SU-DHL-6 (cell line): ENCODE results near the gene RAB36.

Source experiments
- H2AFZ ChIP-seq: fragments of 200-600 bp; sonication (generic); 2 replicates; pipeline ENCODE4 v1.6.1; 2014; ENCODE audit warnings: low read depth, mild to moderate bottlenecking, moderate library complexity, mixed read lengths, antibody characterized with exemption, low read length; ENCODE audit not compliant: severe bottlenecking
- H3F3A ChIP-seq: fragments of 200-600 bp; shearing (Covaris generic); 2 replicates; pipeline ENCODE4 v1.6.0; 2016; ENCODE audit warnings: antibody characterized with exemption, mild to moderate bottlenecking; ENCODE audit not compliant: insufficient read depth
- H3K27ac ChIP-seq: fragments of 200-600 bp; sonication (generic); 2 replicates; pipeline ENCODE4 v1.5.1; 2016; ENCODE audit warnings: low read depth, mild to moderate bottlenecking, low read length, moderate library complexity, mixed read lengths
- H3K27me3 ChIP-seq: fragments of 200-600 bp; sonication (generic), shearing (Covaris generic); 2 replicates; pipeline ENCODE4 v1.6.0; 2014; ENCODE audit warnings: mild to moderate bottlenecking, low read length
- H3K36me3 ChIP-seq: fragments of 200-600 bp; sonication (generic); 2 replicates; pipeline ENCODE4 v1.6.1; 2014; ENCODE audit warnings: mild to moderate bottlenecking, low read length, mixed read lengths
- H3K4me2 ChIP-seq: fragments of 300-600, 200-600 bp; shearing (Covaris generic), sonication (generic); 2 replicates; pipeline ENCODE4 v1.6.0; 2014; ENCODE audit warnings: low read length, low read depth, mild to moderate bottlenecking; ENCODE audit not compliant: poor library complexity, severe bottlenecking
- H3K4me3 ChIP-seq: fragments of 200-600 bp; sonication (generic); 2 replicates; pipeline ENCODE4 v1.5.1; 2014; ENCODE audit warnings: antibody characterized with exemption, low read length, mild to moderate bottlenecking, mixed read lengths; ENCODE audit not compliant: insufficient read depth, poor library complexity, severe bottlenecking
- H3K79me2 ChIP-seq: fragments of 200-600 bp; sonication (generic); 2 replicates; pipeline ENCODE4 v1.6.1; 2014; ENCODE audit warnings: mild to moderate bottlenecking, low read length, moderate library complexity; ENCODE audit not compliant: insufficient read depth
- H3K9ac ChIP-seq: fragments of 200-600 bp; sonication (generic); 2 replicates; pipeline ENCODE4 v1.7.0; 2014; ENCODE audit warnings: mild to moderate bottlenecking, low read length
- H3K9me2 ChIP-seq: fragments of 200-600 bp; sonication (generic); replicated peaks from 2 replicates; pipeline ENCODE4 v1.6.1; 2014; ENCODE audit warnings: low read length; ENCODE audit not compliant: insufficient read depth
- H3K9me3 ChIP-seq: fragments of 200-600 bp; sonication (generic); 2 replicates; pipeline ENCODE4 v1.6.1; 2014; ENCODE audit warnings: low read length, mixed read lengths; ENCODE audit not compliant: insufficient read depth
- H4K20me1 ChIP-seq: fragments of 200-600 bp; sonication (generic); 2 replicates; pipeline ENCODE4 v1.6.1; 2014; ENCODE audit warnings: low read depth, mild to moderate bottlenecking, antibody characterized with exemption, low read length, moderate library complexity, mixed read lengths
- EZH2phosphoT487 ChIP-seq: fragments of 200-600 bp; sonication (generic), shearing (Covaris generic); conservative IDR thresholded peaks from 2 replicates; pipeline ENCODE4 v1.6.1; 2018; ENCODE audit warnings: mild to moderate bottlenecking, antibody characterized with exemption, low read length, moderate library complexity, mixed read lengths
- TF ChIP-seq, protein P1 (sequence below): fragments of 200-600 bp; sonication (generic); IDR thresholded peaks from one replicate; pipeline ENCODE4 v1.5.1; 2017; ENCODE audit warnings: antibody characterized with exemption, mild to moderate bottlenecking, low read length, moderate library complexity; ENCODE audit not compliant: insufficient read depth, poor library complexity, severe bottlenecking

RAB36 gene

DNA sequence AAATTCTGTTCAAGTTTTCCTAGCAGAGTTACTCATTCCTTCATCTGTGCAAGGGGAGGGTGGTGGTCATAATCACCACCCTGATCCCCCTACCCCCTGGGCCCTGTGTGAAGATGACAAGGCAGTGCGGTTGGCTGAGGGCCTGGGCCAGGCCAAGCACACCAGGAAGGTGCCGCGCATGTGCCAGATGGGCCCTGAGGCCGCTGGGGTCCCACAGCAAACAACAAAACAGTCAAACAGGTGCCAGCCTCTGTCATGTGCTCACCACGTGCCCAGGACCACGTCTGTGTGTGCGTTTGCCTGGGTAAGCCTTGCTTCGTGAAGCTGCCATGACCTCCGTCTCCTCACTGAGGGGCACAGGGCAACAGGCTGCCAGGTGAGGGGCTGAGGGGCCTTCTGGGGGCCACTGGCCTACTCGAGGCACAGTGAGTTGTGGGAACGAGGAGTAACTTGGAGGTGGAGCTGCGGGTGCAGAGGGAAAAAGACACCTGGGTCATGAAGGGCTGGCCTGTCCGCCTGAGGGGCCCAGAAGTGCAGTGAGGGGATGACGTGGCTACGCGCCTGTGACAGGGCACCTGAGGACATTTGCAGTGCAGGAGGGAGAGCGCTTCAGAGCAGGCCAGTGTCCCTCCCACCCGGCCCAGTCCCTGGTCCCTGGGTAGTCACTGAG lies 29.3 kb upstream of the RAB36 start:
- no peak overlapping the region for H3K9ac ChIP-seq
- H3K4me2 ChIP-seq, result no peak overlapping the region
- H3K4me3 ChIP-seq, result no peak overlapping the region
- H3K79me2 ChIP-seq, result no peaks in the 10 kb centered on the region
- no peak for TF ChIP-seq EZH2phosphoT487
- TF ChIP-seq, protein P1, sequence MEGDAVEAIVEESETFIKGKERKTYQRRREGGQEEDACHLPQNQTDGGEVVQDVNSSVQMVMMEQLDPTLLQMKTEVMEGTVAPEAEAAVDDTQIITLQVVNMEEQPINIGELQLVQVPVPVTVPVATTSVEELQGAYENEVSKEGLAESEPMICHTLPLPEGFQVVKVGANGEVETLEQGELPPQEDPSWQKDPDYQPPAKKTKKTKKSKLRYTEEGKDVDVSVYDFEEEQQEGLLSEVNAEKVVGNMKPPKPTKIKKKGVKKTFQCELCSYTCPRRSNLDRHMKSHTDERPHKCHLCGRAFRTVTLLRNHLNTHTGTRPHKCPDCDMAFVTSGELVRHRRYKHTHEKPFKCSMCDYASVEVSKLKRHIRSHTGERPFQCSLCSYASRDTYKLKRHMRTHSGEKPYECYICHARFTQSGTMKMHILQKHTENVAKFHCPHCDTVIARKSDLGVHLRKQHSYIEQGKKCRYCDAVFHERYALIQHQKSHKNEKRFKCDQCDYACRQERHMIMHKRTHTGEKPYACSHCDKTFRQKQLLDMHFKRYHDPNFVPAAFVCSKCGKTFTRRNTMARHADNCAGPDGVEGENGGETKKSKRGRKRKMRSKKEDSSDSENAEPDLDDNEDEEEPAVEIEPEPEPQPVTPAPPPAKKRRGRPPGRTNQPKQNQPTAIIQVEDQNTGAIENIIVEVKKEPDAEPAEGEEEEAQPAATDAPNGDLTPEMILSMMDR, result no peak
- H3K27me3 ChIP-seq, result no peaks in the 10 kb centered on the region
- H4K20me1 ChIP-seq, result no peaks in the 10 kb centered on the region
- H3K36me3 ChIP-seq, result no peaks in the 10 kb centered on the region
- H3K9me3 ChIP-seq, result no peaks in the 10 kb centered on the region
- no peak overlapping the region for H2AFZ ChIP-seq
- no peak overlapping the region for H3K27ac ChIP-seq
- H3K9me2 ChIP-seq, result no peaks in the 10 kb centered on the region
- no peaks in the 10 kb centered on the region for H3F3A ChIP-seq

DNA sequence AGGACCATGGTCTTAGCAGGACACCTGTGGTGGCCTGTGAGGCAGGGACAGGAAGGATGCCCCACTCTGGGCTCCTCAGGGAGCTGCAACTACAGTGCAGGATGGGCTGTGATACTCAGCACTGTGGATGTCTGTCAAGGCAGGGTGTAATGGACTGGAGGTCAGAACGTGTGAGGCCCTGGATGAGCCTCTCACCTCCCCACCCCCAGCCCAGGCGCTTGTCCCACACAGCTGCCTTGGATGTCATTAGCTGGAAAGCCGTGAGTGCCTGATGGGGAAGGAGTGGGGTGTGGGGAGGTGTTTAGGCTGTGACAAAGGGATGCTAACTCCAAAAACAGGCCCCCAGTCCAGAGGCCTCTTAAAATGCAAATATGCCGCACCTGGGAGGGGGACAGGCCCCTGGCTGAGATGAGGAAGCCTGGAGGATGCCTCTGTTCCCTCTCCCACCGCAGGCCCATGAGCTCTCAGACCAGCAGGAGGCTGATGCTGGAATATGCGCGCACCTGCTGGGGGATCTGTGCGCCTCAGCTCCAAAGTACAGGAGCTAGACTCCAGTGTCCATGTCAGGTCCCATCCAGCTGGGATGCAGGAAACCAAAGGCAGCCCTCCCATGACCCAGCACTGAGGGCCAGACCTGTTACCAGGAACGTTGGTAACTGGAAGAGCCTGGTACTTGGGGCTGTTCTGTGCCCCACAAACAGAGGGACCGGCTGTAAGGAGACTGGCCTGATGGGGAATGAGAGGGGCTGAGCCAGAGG lies 28.6 kb upstream of the RAB36 start:
- TF ChIP-seq, protein P1, result no peak
- TF ChIP-seq EZH2phosphoT487, result no peak
- Histone ChIP-seq H3K36me3 (no peaks in the 10 kb centered on the region), H3K4me2 (no peak overlapping the region), H3K79me2 (no peaks in the 10 kb centered on the region), H3K27me3 (no peaks in the 10 kb centered on the region), H3K27ac (no peak overlapping the region), H2AFZ (no peak overlapping the region), H4K20me1 (no peaks in the 10 kb centered on the region), H3K9me2 (no peaks in the 10 kb centered on the region), H3F3A (no peaks in the 10 kb centered on the region), H3K9ac (no peak overlapping the region), H3K9me3 (no peaks in the 10 kb centered on the region), H3K4me3 (no peak overlapping the region)

DNA sequence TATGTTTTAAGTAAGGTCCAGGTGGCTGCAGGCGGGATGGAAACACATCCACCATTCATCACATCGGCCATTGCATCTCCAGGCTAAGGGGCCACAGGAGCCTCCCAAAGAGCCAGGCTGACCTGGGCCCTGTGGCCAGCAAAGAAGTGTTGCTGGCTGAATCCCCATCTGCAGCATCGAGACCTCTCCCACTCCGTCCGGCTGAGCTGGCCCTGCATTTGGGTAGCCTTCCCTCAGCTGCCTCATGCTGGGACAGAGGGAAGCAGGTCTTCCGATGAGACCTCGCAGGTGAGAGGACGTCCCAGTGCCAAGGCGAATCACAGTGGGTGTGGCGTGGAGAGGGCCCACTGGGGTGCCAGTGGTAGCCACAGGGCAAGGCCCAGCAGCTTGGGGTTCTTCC lies 28.0 kb upstream of the RAB36 start:
- no peaks in the 10 kb centered on the region for H3K9me2 ChIP-seq
- no peak overlapping the region for H3K27ac ChIP-seq
- no peaks in the 10 kb centered on the region for H3K79me2 ChIP-seq
- H3F3A ChIP-seq, result no peaks in the 10 kb centered on the region
- no peaks in the 10 kb centered on the region for H3K9me3 ChIP-seq
- TF ChIP-seq, protein P1, result no peak
- no peak for TF ChIP-seq EZH2phosphoT487
- no peaks in the 10 kb centered on the region for H4K20me1 ChIP-seq
- H3K4me2 ChIP-seq, result no peak overlapping the region
- H2AFZ ChIP-seq, result no peak overlapping the region
- no peaks in the 10 kb centered on the region for H3K36me3 ChIP-seq
- no peaks in the 10 kb centered on the region for H3K27me3 ChIP-seq
- H3K9ac ChIP-seq, result no peak overlapping the region
- H3K4me3 ChIP-seq, result no peak overlapping the region
